ENCODE results near the gene NUDC. TPM values are rescaled to one million over a fixed set of nuclear protein-coding genes. Genes with fewer than 3 reads are reported as not detected.

The NUDC gene
- total and polyA plus RNA-seq, 2 of the 13 experiments (the other 11 are each of a cell fraction or from before 2014, with no cell fraction given), result 34.7 to 104 TPM

DNA sequence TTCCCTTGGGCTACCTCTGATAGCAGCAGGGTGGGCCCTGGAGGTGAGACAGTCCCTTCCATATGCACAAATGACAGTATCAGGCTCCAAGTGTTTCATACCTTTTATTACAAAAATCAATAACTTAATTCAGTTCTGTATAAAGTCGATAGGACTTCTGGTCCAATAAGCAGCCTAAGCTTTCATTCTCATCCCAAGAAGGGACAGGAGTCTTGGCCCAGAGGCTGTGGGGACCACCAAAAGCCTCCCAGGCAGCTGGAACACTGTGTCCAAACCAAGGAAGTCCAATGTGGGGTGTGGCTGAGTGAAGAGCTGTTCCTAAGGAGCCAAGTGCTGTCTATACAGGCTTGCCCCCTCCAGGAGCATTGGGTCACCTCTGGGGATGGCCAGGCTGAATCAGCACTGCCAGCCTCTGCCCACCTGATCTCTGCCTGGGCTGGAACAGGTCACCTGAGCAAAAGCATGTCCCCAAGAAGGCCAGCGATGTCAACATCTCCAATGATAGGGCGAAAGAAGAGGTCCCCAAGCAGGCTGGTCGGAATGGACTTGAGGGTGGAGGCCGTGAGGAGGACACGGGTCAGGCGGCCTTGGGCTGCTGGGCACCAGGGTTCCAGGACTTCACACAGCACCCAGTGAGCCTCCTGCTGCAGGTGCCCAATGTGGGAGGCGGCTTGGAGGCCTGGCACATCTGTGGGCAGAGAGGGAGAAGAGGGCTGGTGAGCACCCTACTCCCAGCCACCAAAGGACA lies 10.0 kb upstream of the NUDC start (continued):
- TF ChIP-seq, protein P1, sequence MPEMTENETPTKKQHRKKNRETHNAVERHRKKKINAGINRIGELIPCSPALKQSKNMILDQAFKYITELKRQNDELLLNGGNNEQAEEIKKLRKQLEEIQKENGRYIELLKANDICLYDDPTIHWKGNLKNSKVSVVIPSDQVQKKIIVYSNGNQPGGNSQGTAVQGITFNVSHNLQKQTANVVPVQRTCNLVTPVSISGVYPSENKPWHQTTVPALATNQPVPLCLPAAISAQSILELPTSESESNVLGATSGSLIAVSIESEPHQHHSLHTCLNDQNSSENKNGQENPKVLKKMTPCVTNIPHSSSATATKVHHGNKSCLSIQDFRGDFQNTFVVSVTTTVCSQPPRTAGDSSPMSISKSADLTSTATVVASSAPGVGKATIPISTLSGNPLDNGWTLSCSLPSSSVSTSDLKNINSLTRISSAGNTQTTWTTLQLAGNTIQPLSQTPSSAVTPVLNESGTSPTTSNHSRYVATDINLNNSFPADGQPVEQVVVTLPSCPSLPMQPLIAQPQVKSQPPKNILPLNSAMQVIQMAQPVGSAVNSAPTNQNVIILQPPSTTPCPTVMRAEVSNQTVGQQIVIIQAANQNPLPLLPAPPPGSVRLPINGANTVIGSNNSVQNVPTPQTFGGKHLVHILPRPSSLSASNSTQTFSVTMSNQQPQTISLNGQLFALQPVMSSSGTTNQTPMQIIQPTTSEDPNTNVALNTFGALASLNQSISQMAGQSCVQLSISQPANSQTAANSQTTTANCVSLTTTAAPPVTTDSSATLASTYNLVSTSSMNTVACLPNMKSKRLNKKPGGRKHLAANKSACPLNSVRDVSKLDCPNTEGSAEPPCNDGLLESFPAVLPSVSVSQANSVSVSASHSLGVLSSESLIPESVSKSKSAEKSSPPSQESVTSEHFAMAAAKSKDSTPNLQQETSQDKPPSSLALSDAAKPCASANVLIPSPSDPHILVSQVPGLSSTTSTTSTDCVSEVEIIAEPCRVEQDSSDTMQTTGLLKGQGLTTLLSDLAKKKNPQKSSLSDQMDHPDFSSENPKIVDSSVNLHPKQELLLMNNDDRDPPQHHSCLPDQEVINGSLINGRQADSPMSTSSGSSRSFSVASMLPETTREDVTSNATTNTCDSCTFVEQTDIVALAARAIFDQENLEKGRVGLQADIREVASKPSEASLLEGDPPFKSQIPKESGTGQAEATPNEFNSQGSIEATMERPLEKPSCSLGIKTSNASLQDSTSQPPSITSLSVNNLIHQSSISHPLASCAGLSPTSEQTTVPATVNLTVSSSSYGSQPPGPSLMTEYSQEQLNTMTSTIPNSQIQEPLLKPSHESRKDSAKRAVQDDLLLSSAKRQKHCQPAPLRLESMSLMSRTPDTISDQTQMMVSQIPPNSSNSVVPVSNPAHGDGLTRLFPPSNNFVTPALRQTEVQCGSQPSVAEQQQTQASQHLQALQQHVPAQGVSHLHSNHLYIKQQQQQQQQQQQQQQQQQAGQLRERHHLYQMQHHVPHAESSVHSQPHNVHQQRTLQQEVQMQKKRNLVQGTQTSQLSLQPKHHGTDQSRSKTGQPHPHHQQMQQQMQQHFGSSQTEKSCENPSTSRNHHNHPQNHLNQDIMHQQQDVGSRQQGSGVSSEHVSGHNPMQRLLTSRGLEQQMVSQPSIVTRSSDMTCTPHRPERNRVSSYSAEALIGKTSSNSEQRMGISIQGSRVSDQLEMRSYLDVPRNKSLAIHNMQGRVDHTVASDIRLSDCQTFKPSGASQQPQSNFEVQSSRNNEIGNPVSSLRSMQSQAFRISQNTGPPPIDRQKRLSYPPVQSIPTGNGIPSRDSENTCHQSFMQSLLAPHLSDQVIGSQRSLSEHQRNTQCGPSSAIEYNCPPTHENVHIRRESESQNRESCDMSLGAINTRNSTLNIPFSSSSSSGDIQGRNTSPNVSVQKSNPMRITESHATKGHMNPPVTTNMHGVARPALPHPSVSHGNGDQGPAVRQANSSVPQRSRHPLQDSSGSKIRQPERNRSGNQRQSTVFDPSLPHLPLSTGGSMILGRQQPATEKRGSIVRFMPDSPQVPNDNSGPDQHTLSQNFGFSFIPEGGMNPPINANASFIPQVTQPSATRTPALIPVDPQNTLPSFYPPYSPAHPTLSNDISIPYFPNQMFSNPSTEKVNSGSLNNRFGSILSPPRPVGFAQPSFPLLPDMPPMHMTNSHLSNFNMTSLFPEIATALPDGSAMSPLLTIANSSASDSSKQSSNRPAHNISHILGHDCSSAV (CRISPR knock-in tag; IDR thresholded peaks at IDR 0.05; ENCODE audit: borderline replicate concordance), result no peak
- no peak for TF ChIP-seq ATAD3A (CRISPR knock-in tag; IDR thresholded peaks at IDR 0.05)
- TF ChIP-seq CBX2 (IDR thresholded peaks at IDR 0.05; ENCODE audit: low read depth, low read length), result no peak
- no peak for TF ChIP-seq CBX2 (CRISPR knock-in tag; IDR thresholded peaks at IDR 0.05; ENCODE audit: low read depth)
- TF ChIP-seq, protein P2, sequence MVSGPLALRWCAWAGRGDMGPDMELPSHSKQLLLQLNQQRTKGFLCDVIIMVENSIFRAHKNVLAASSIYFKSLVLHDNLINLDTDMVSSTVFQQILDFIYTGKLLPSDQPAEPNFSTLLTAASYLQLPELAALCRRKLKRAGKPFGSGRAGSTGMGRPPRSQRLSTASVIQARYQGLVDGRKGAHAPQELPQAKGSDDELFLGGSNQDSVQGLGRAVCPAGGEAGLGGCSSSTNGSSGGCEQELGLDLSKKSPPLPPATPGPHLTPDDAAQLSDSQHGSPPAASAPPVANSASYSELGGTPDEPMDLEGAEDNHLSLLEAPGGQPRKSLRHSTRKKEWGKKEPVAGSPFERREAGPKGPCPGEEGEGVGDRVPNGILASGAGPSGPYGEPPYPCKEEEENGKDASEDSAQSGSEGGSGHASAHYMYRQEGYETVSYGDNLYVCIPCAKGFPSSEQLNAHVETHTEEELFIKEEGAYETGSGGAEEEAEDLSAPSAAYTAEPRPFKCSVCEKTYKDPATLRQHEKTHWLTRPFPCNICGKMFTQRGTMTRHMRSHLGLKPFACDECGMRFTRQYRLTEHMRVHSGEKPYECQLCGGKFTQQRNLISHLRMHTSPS (CRISPR knock-in tag; IDR thresholded peaks at IDR 0.05; ENCODE audit: low read depth), result no peak
- TF ChIP-seq HES4 (CRISPR knock-in tag; IDR thresholded peaks at IDR 0.05; ENCODE audit: borderline replicate concordance), result no peak
- no peak for TF ChIP-seq MATR3 (CRISPR knock-in tag; IDR thresholded peaks at IDR 0.05)
- no peak for TF ChIP-seq SP4 (CRISPR knock-in tag; IDR thresholded peaks at IDR 0.05)
- no peak for TF ChIP-seq ERF (CRISPR knock-in tag; IDR thresholded peaks at IDR 0.05)
- no peak for TF ChIP-seq PAWR (CRISPR knock-in tag; IDR thresholded peaks at IDR 0.05; ENCODE audit: borderline replicate concordance)
- TF ChIP-seq, protein P3, sequence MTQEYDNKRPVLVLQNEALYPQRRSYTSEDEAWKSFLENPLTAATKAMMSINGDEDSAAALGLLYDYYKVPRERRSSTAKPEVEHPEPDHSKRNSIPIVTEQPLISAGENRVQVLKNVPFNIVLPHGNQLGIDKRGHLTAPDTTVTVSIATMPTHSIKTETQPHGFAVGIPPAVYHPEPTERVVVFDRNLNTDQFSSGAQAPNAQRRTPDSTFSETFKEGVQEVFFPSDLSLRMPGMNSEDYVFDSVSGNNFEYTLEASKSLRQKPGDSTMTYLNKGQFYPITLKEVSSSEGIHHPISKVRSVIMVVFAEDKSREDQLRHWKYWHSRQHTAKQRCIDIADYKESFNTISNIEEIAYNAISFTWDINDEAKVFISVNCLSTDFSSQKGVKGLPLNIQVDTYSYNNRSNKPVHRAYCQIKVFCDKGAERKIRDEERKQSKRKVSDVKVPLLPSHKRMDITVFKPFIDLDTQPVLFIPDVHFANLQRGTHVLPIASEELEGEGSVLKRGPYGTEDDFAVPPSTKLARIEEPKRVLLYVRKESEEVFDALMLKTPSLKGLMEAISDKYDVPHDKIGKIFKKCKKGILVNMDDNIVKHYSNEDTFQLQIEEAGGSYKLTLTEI (CRISPR knock-in tag; conservative IDR thresholded peaks at IDR 0.05), result no peak
- no peak for TF ChIP-seq NAIF1 (CRISPR knock-in tag; IDR thresholded peaks at IDR 0.05; ENCODE audit: borderline replicate concordance)
- TF ChIP-seq HMGA1 (CRISPR knock-in tag; conservative IDR thresholded peaks at IDR 0.05), result no peak
- TF ChIP-seq ZIK1 (CRISPR knock-in tag; IDR thresholded peaks at IDR 0.05; ENCODE audit: borderline replicate concordance, low read depth), result no peak
- TF ChIP-seq NFE2L2 (IDR thresholded peaks at IDR 0.05; ENCODE audit: low read length), result no peak
- TF ChIP-seq TOE1 (CRISPR knock-in tag; IDR thresholded peaks at IDR 0.05), result no peak
- no peak for TF ChIP-seq SMC3 (IDR thresholded peaks at IDR 0.05; ENCODE audit: low read length)
- no peak for TF ChIP-seq ZKSCAN8 (CRISPR knock-in tag; IDR thresholded peaks at IDR 0.05; ENCODE audit: borderline replicate concordance)
- no peak for TF ChIP-seq KMT2B (CRISPR knock-in tag; IDR thresholded peaks at IDR 0.05)
- peak; percentile 14 to 75; a peak in 3 of 4 replicates for TF ChIP-seq POLR2A (IDR thresholded peaks at IDR 0.05; ENCODE audit: insufficient read depth in 1 of 2, low read depth in 2 of 2, low read length in 2 of 2)

All from HepG2 (cell line).